GM12864 (cell line): ENCODE results near the gene RBBP4.

Experiments used
- DNase-seq: peaks from one replicate; pipeline ENCODE4 v3.0.0-alpha.2; 2011; ENCODE audit warnings: low read depth
- H3K4me3 ChIP-seq: 2 replicates; pipeline ENCODE4 v1.5.1; 2011; ENCODE audit warnings: mild to moderate bottlenecking, low read depth, low read length, control low read depth
- TF ChIP-seq, protein P1 (sequence below): IDR thresholded peaks from 2 replicates; pipeline ENCODE4 v1.5.1; 2011; ENCODE audit warnings: low read depth, mild to moderate bottlenecking, moderate library complexity, low read length, control low read depth, inconsistent platforms; ENCODE audit errors: missing control alignments

Gene RBBP4

DNA sequence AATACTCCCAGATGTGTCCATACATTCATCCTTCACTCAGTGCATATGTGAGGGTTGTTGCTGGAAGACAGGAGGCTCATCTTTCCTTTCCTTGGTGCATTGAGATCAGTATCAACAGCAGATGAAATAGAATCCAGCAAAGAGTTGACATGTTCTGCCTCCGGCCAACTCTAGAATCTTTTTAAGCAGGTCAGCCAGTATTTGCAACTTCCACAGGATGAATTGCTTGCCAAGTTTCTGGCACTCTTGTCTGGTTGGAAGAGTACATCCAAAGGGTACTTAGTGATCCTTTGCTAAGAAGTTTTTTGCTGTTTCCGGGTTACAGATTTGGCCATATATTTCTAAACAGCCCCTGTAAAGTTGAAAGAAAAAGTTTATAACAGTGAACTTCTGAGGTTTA lies 30.5 kb downstream of the RBBP4 start:
- DNase-seq, result no peak
- TF ChIP-seq, protein P1, sequence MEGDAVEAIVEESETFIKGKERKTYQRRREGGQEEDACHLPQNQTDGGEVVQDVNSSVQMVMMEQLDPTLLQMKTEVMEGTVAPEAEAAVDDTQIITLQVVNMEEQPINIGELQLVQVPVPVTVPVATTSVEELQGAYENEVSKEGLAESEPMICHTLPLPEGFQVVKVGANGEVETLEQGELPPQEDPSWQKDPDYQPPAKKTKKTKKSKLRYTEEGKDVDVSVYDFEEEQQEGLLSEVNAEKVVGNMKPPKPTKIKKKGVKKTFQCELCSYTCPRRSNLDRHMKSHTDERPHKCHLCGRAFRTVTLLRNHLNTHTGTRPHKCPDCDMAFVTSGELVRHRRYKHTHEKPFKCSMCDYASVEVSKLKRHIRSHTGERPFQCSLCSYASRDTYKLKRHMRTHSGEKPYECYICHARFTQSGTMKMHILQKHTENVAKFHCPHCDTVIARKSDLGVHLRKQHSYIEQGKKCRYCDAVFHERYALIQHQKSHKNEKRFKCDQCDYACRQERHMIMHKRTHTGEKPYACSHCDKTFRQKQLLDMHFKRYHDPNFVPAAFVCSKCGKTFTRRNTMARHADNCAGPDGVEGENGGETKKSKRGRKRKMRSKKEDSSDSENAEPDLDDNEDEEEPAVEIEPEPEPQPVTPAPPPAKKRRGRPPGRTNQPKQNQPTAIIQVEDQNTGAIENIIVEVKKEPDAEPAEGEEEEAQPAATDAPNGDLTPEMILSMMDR, result no peak
- H3K4me3 ChIP-seq, result no peak overlapping the region

DNA sequence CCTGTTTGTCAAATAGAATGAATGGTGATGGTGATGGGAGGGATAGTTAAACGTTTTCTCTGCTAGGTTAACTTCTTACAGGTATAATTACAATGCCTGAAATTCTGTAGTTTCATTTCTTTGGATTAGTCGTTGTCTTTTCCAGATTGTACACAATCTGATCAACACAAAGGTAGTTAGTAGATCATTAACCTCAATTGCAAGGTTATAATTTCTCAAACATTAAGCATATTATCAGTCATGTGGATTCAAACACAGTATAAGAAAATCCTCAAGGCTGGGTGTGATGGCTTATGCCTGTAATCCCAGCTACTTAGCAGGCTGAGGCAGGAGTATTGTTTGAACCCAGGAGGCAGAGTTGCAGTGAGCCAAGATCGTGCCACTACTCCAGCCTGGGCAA lies 31.0 kb downstream of the RBBP4 start:
- no peak overlapping the region for H3K4me3 ChIP-seq
- TF ChIP-seq, protein P1, result no peak
- DNase-seq, result no peak

GRCh38 chr1:32683397-32683796 lies 32.4 kb downstream of the RBBP4 start:
- no peak for DNase-seq
- TF ChIP-seq, protein P1, result no peak
- no peak overlapping the region for H3K4me3 ChIP-seq

DNA sequence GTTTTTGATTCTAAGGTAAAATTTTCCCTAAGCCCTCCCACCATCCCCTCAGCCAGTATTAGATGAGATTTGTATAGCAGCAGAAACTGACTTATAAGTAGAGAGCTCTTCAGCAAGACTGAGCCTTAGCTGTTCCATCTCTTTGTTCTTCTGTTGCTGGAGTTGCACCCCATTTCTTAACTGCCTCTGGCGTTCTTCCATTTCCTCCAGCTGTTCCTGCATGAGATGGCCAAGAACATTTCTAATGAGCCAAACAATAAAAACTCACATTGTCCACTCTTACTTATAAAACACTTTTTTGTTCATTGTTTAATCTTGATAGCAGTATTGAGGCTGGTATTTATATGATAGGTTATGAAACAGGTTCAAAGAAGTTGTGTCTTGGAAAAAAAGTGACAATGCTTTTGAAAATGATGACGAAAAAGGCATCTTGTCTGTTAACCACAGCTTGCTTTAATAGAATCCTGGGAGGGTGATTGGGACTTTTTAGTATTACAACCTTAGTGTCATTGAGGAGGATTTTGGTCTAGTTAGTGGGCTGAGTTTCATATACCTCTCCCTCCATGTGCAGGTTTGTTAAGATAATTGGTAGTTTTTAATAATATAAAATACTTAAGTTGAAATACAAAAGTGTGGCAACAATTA lies 33.3 kb downstream of the RBBP4 start:
- no peak overlapping the region for H3K4me3 ChIP-seq
- DNase-seq, result no peak
- TF ChIP-seq, protein P1, result no peak

- H3K4me3 ChIP-seq, result no peak overlapping the region
- no peak for DNase-seq
- TF ChIP-seq, protein P1, result no peak
Observed at GRCh38 chr1:32685498-32685897, 34.5 kb downstream of the RBBP4 start.

DNA sequence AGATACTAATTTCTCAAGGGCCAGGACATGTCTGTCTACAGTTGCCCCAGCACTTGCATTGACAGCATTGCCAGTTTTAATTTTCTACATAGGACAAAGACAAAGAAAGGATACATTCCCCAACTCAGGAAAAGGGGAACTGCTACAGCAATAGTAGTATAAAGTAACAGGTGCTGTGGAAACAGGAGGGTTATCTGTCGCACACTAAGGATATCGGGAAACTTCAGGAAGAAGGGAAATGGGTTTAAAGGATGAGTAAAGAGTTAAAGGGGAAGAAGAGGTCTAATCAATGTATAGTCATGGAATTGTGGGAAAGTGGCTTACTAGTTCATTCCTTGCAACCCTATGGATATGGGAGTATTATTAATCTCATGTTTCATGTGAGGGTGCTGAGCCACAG lies 35.4 kb downstream of the RBBP4 start:
- no peak for DNase-seq
- no peak overlapping the region for H3K4me3 ChIP-seq
- TF ChIP-seq, protein P1, result no peak
